Thyroid gland (tissue), 4 donors: ENCODE results near the gene UBE2U. TPM values are rescaled to one million over a fixed set of nuclear protein-coding genes. Genes with fewer than 3 reads are reported as not detected.
"Not testable (repeated sequence)": the region's sequence is repeated elsewhere in the genome, so short reads cannot be mapped to it uniquely, and the experiment has no call there.

ENCODE experiments used
- DNase-seq, 2 donors: peaks; one replicate each; pipeline ENCODE4 v3.0.0-alpha.2; 2019
- H3K27ac ChIP-seq, 3 donors: fragments of 200-600 bp; sonication (generic); 1 replicate in 2 of 3; 2 replicates in 1 of 3; pipeline ENCODE4 v1.5.1; 2016 to 2019; ENCODE audit warnings: mild to moderate bottlenecking in 1 of 3, moderate library complexity in 1 of 3
- H3K27me3 ChIP-seq: fragments of 200-600 bp; sonication (generic); one replicate; pipeline ENCODE4 v1.5.1; 2019
- H3K36me3 ChIP-seq, 2 donors: fragments of 200-600 bp; sonication (generic); one replicate each; pipeline ENCODE4 v1.5.1; 2016 to 2019
- H3K4me1 ChIP-seq, 2 donors: fragments of 200-600 bp; sonication (generic); one replicate each; pipeline ENCODE4 v1.5.1; 2017 to 2019
- H3K4me3 ChIP-seq, 3 donors: fragments of 200-600 bp; sonication (generic); replicated peaks in 1 of 3; 1 replicate in 2 of 3; 2 replicates in 1 of 3; pipeline ENCODE4 v1.5.1; 2016; ENCODE audit warnings: mild to moderate bottlenecking in 1 of 3
- H3K9me3 ChIP-seq: fragments of 200-600 bp; sonication (generic); one replicate; pipeline ENCODE4 v1.5.1; 2017
- CTCF ChIP-seq, 6 experiments: fragments of 200-600 bp in 3 of 6; fragments of 450-650 bp in 3 of 6; sonication (generic) in 3 of 6; IDR thresholded peaks; one replicate each; pipeline ENCODE4 v1.5.1; 2016 to 2019; ENCODE audit warnings: antibody characterized with exemption in 6 of 6, mild to moderate bottlenecking in 2 of 6, inconsistent platforms in 1 of 6, moderate library complexity in 1 of 6
- POLR2A ChIP-seq, 2 donors: fragments of 450-650 bp; IDR thresholded peaks; one replicate each; pipeline ENCODE4 v1.6.1; 2017; ENCODE audit warnings: antibody characterized with exemption in 2 of 2, mild to moderate bottlenecking in 2 of 2, moderate library complexity in 1 of 2
- WGBS, 2 donors: methylation state at CpG; one replicate each; pipeline ENCODE4 v1.1.5; 2017; 5-methylcytosine and 5-hydroxymethylcytosine counted together
- intact Hi-C: fragments of 100-400 bp; cut with DNase I; formaldehyde crosslinking; loops from one replicate; pipeline ENCODE4 v1.15.1; 2023
- total RNA-seq, 4 donors: library from RNA; depleted of rRNA; stranded (reverse); fragments of >200 nt; gene quantifications; one replicate each; pipeline ENCODE4 v1.2.3, GENCODE V29; 2016

UBE2U gene
- total RNA-seq, 4 donors from 2014 or later = not detected

GRCh38 chr1:64231654-64232053, 28.2 kb downstream of the UBE2U start:
- intact Hi-C loops = no loop called here
- H3K4me3 ChIP-seq = no peak overlapping the region
- H3K36me3 ChIP-seq = no peaks in the 10 kb centered on the region
- H3K9me3 ChIP-seq = no peaks in the 10 kb centered on the region
- no peaks in the 10 kb centered on the region for H3K4me1 ChIP-seq
- no peak overlapping the region for H3K27ac ChIP-seq
- TF ChIP-seq POLR2A (IDR thresholded peaks at IDR 0.05) = no peak
- TF ChIP-seq CTCF (IDR thresholded peaks at IDR 0.05) = no peak
- no peak for DNase-seq
- no peaks in the 10 kb centered on the region for H3K27me3 ChIP-seq

GRCh38 chr1:64234714-64235113, 31.3 kb downstream of the UBE2U start:
- Histone ChIP-seq H3K27me3 (no peaks in the 10 kb centered on the region), H3K4me3 (no peak overlapping the region), H3K4me1 (no peaks in the 10 kb centered on the region), H3K36me3 (no peaks in the 10 kb centered on the region), H3K27ac (no peak overlapping the region), H3K9me3 (no peaks in the 10 kb centered on the region)
- TF ChIP-seq CTCF (IDR thresholded peaks at IDR 0.05) (no peak), POLR2A (IDR thresholded peaks at IDR 0.05) (no peak)
- DNase-seq = no peak
- intact Hi-C loops = no loop called here

- TF ChIP-seq CTCF (IDR thresholded peaks at IDR 0.05) (no peak), POLR2A (IDR thresholded peaks at IDR 0.05) (no peak)
- H3K4me3 ChIP-seq = no peak overlapping the region
- H3K4me1 ChIP-seq = no peaks in the 10 kb centered on the region
- H3K9me3 ChIP-seq = no peaks in the 10 kb centered on the region
- no peak for DNase-seq
- intact Hi-C loops = no loop called here
- H3K36me3 ChIP-seq = no peaks in the 10 kb centered on the region
- no peak overlapping the region for H3K27ac ChIP-seq
- H3K27me3 ChIP-seq = no peaks in the 10 kb centered on the region
These were observed 31.8 kb downstream of the UBE2U start for GRCh38 chr1:64235181-64235580.

- Histone ChIP-seq H3K4me3 (no peak overlapping the region), H3K4me1 (peaks cover 0 to 3% of the 10 kb centered on the region in 2 donors), H3K9me3 (no peaks in the 10 kb centered on the region), H3K36me3 (no peaks in the 10 kb centered on the region), H3K27ac (no peak overlapping the region), H3K27me3 (no peaks in the 10 kb centered on the region)
- no peak for DNase-seq
- WGBS, 2 donors = 98 to 100% methylated on average over 1 of the region's 1 CpG
- TF ChIP-seq CTCF (IDR thresholded peaks at IDR 0.05) = no peak
- no peak for TF ChIP-seq POLR2A (IDR thresholded peaks at IDR 0.05)
- intact Hi-C loops = no loop called here
These were observed 32.5 kb downstream of the UBE2U start for GRCh38 chr1:64235910-64236309.

GRCh38 chr1:64236541-64236954, 33.1 kb downstream of the UBE2U start:
- no peak for DNase-seq
- Histone ChIP-seq H3K27ac (no peak overlapping the region), H3K27me3 (no peaks in the 10 kb centered on the region), H3K9me3 (no peaks in the 10 kb centered on the region), H3K4me1 (peaks cover 0 to 4% of the 10 kb centered on the region in 2 donors), H3K36me3 (no peaks in the 10 kb centered on the region), H3K4me3 (no peak overlapping the region)
- intact Hi-C loops = no loop called here
- WGBS, 2 donors = 80 to 88% methylated on average over 1 of the region's 1 CpG
- TF ChIP-seq CTCF (IDR thresholded peaks at IDR 0.05) (no peak), POLR2A (IDR thresholded peaks at IDR 0.05) (no peak)

GRCh38 chr1:64239519-64239918, 36.1 kb downstream of the UBE2U start:
- DNase-seq, H3K9me3 ChIP-seq, H3K4me3 ChIP-seq, H3K27ac ChIP-seq, H3K36me3 ChIP-seq, H3K4me1 ChIP-seq, intact Hi-C loops, H3K27me3 ChIP-seq: not testable (repeated sequence)
- 96% methylated on average over 4 of the region's 4 CpGs for WGBS, 2 donors
